ENCODE results near the gene ZRANB1.

DNA sequence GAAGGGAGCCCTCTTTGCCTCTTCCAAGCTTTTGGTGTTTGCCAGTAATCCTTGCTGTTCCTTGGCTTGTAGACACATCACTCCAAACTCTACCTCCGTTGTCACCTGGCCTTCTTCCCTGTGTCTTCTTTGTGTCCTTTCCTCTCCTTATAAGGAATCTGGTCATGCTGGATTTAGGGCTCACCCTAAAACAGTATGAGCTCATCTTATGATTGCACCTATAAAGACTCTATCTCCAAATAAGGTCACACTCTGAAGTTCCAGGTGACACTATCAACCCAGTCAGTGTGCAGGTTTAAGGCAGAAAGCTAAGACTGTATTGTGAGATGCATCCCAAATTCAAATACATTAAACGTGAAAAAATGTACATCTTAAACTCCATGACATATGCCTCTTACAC lies 49.0 kb upstream of the ZRANB1 start:
- TF ChIP-seq, protein P1, sequence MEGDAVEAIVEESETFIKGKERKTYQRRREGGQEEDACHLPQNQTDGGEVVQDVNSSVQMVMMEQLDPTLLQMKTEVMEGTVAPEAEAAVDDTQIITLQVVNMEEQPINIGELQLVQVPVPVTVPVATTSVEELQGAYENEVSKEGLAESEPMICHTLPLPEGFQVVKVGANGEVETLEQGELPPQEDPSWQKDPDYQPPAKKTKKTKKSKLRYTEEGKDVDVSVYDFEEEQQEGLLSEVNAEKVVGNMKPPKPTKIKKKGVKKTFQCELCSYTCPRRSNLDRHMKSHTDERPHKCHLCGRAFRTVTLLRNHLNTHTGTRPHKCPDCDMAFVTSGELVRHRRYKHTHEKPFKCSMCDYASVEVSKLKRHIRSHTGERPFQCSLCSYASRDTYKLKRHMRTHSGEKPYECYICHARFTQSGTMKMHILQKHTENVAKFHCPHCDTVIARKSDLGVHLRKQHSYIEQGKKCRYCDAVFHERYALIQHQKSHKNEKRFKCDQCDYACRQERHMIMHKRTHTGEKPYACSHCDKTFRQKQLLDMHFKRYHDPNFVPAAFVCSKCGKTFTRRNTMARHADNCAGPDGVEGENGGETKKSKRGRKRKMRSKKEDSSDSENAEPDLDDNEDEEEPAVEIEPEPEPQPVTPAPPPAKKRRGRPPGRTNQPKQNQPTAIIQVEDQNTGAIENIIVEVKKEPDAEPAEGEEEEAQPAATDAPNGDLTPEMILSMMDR (IDR thresholded peaks at IDR 0.05; ENCODE audit: poor library complexity), result no peak
- no peak for TF ChIP-seq EZH2 (IDR thresholded peaks at IDR 0.05; ENCODE audit: borderline replicate concordance)
